ENCODE data around the gene RNASE7.

RNASE7 gene

DNA sequence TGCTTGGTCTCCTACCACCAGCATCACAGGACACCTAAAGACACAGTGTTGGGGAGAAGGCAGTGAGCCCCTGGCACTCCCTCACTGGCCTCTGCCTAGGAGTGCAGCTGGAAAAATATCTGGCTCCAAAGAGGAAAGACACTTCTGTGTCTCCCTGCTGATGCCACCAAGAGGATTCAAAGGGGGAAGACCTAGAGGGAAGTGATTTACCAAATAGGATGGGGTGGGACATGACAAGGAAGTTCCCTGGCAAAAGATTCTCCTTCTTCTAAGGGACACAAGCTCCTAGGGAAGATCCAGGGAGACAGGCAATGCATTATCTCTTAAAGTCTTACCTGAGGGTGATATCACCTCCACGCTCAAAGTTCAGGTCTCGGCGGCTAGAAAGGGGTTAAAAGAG is 23.4 kb upstream of the RNASE7 start:
- H3K9me3 ChIP-seq (ENCODE audit: insufficient read depth, low read length) = no peaks in the 10 kb centered on the region
- H3K4me2 ChIP-seq (ENCODE audit: low read depth, low read length, poor library complexity, severe bottlenecking) = no peak overlapping the region
- H3K27me3 ChIP-seq (ENCODE audit: low read length) = no peaks in the 10 kb centered on the region
- H3K79me2 ChIP-seq (ENCODE audit: insufficient read depth, low read length) = no peaks in the 10 kb centered on the region
- H3F3A ChIP-seq (ENCODE audit: insufficient read depth) = no peaks in the 10 kb centered on the region
- H3K9me2 ChIP-seq (replicated peaks; ENCODE audit: insufficient read depth, low read length) = no peaks in the 10 kb centered on the region
- no peak overlapping the region for H2AFZ ChIP-seq (ENCODE audit: low read depth, low read length, severe bottlenecking)
- no peak overlapping the region for H3K27ac ChIP-seq (ENCODE audit: low read depth, low read length)
- H4K20me1 ChIP-seq (ENCODE audit: low read depth, low read length) = no peaks in the 10 kb centered on the region
- H3K9ac ChIP-seq (ENCODE audit: low read length) = no peak overlapping the region
- H3K36me3 ChIP-seq (ENCODE audit: low read length) = no peaks in the 10 kb centered on the region
- no peak for TF ChIP-seq EZH2phosphoT487 (conservative IDR thresholded peaks at IDR 0.05; ENCODE audit: low read length)
- TF ChIP-seq, protein P1, sequence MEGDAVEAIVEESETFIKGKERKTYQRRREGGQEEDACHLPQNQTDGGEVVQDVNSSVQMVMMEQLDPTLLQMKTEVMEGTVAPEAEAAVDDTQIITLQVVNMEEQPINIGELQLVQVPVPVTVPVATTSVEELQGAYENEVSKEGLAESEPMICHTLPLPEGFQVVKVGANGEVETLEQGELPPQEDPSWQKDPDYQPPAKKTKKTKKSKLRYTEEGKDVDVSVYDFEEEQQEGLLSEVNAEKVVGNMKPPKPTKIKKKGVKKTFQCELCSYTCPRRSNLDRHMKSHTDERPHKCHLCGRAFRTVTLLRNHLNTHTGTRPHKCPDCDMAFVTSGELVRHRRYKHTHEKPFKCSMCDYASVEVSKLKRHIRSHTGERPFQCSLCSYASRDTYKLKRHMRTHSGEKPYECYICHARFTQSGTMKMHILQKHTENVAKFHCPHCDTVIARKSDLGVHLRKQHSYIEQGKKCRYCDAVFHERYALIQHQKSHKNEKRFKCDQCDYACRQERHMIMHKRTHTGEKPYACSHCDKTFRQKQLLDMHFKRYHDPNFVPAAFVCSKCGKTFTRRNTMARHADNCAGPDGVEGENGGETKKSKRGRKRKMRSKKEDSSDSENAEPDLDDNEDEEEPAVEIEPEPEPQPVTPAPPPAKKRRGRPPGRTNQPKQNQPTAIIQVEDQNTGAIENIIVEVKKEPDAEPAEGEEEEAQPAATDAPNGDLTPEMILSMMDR (IDR thresholded peaks at IDR 0.05; ENCODE audit: insufficient read depth, low read length, poor library complexity, severe bottlenecking) = no peak
- no peak overlapping the region for H3K4me3 ChIP-seq (ENCODE audit: insufficient read depth, low read length, poor library complexity, severe bottlenecking)

DNA sequence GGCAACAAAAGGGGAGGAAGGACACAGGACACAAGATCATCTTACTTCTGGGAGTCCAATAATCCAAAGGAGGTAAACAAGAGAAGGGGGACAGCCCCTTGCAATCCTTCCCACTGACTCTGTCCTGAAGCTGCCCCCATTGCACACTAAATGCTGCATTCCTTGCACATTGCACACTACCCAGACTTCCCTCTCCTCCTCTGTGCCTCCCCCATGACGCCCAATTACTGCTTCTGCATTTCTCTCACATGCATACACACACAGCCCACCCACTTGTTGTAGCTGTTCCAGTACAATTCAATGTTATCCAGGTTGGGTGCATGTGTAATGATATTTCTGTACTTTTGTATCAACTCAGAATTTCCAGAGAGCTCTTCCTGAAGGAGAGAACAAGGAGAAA is 22.8 kb upstream of the RNASE7 start:
- Histone ChIP-seq H3K27ac (ENCODE audit: low read depth, low read length) (no peak overlapping the region), H2AFZ (ENCODE audit: low read depth, low read length, severe bottlenecking) (no peak overlapping the region), H3K79me2 (ENCODE audit: insufficient read depth, low read length) (no peaks in the 10 kb centered on the region), H3K4me2 (ENCODE audit: low read depth, low read length, poor library complexity, severe bottlenecking) (no peak overlapping the region), H3F3A (ENCODE audit: insufficient read depth) (no peaks in the 10 kb centered on the region), H4K20me1 (ENCODE audit: low read depth, low read length) (no peaks in the 10 kb centered on the region), H3K4me3 (ENCODE audit: insufficient read depth, low read length, poor library complexity, severe bottlenecking) (no peak overlapping the region), H3K9me3 (ENCODE audit: insufficient read depth, low read length) (no peaks in the 10 kb centered on the region), H3K27me3 (ENCODE audit: low read length) (no peaks in the 10 kb centered on the region), H3K36me3 (ENCODE audit: low read length) (no peaks in the 10 kb centered on the region), H3K9ac (ENCODE audit: low read length) (no peak overlapping the region), H3K9me2 (replicated peaks; ENCODE audit: insufficient read depth, low read length) (no peaks in the 10 kb centered on the region)
- TF ChIP-seq, protein P1 (IDR thresholded peaks at IDR 0.05; ENCODE audit: insufficient read depth, low read length, poor library complexity, severe bottlenecking) = no peak
- no peak for TF ChIP-seq EZH2phosphoT487 (conservative IDR thresholded peaks at IDR 0.05; ENCODE audit: low read length)

DNA sequence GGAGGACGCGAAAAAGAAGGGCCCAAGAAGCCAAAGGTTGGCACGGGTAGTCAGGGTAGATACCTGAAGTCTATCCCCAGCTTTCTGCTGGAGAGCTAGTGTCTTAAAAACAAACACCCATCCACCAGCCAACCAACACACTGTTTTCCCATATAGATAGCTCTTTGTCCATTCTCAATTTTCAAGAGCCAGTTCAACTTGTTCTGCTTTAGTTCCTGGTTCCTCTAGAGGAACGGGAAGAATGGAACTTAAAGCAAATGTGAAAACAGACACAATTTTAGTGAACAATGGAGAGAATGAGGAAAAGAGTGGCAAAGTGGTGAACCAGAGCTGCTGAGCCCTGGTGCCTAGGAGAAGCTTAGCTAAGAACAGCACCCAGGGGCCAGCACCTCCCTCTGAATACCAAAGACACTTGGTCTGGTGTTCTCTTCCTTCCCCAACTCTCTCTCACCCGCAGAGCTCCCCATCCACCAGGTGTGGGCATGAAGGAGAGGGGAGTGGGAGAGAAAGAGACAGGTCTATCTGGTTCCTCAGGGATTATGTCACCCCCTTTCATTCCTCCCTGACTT is 21.1 kb upstream of the RNASE7 start:
- H4K20me1 ChIP-seq (ENCODE audit: low read depth, low read length) = no peaks in the 10 kb centered on the region
- H3K9me3 ChIP-seq (ENCODE audit: insufficient read depth, low read length) = no peaks in the 10 kb centered on the region
- H3K4me2 ChIP-seq (ENCODE audit: low read depth, low read length, poor library complexity, severe bottlenecking) = no peak overlapping the region
- no peaks in the 10 kb centered on the region for H3K79me2 ChIP-seq (ENCODE audit: insufficient read depth, low read length)
- TF ChIP-seq, protein P1 (IDR thresholded peaks at IDR 0.05; ENCODE audit: insufficient read depth, low read length, poor library complexity, severe bottlenecking) = no peak
- TF ChIP-seq EZH2phosphoT487 (conservative IDR thresholded peaks at IDR 0.05; ENCODE audit: low read length) = no peak
- H3K36me3 ChIP-seq (ENCODE audit: low read length) = no peaks in the 10 kb centered on the region
- no peaks in the 10 kb centered on the region for H3F3A ChIP-seq (ENCODE audit: insufficient read depth)
- H3K9me2 ChIP-seq (replicated peaks; ENCODE audit: insufficient read depth, low read length) = no peaks in the 10 kb centered on the region
- H3K27me3 ChIP-seq (ENCODE audit: low read length) = no peaks in the 10 kb centered on the region
- H2AFZ ChIP-seq (ENCODE audit: low read depth, low read length, severe bottlenecking) = no peak overlapping the region
- H3K4me3 ChIP-seq (ENCODE audit: insufficient read depth, low read length, poor library complexity, severe bottlenecking) = no peak overlapping the region
- no peak overlapping the region for H3K9ac ChIP-seq (ENCODE audit: low read length)
- no peak overlapping the region for H3K27ac ChIP-seq (ENCODE audit: low read depth, low read length)
